Stimulated activated CD4-positive, alpha-beta T cell treated with anti-CD3 and anti-CD28 coated beads, Interleukin-12 subunit alpha, Interleukin-12 subunit beta, amount 100 ng/mL, for 48 hours (primary cell): ENCODE data around the gene ZNF253.
"Not testable (repeated sequence)": the region's sequence is repeated elsewhere in the genome, so short reads cannot be mapped to it uniquely, and the experiment has no call there.

Experiments
- DNase-seq, 3 donors: peaks; one replicate each; pipeline ENCODE4 v3.0.0-alpha.2; 2020; ENCODE audit warnings: low read depth in 2 of 3, low spot score in 1 of 3

ZNF253 gene

DNA sequence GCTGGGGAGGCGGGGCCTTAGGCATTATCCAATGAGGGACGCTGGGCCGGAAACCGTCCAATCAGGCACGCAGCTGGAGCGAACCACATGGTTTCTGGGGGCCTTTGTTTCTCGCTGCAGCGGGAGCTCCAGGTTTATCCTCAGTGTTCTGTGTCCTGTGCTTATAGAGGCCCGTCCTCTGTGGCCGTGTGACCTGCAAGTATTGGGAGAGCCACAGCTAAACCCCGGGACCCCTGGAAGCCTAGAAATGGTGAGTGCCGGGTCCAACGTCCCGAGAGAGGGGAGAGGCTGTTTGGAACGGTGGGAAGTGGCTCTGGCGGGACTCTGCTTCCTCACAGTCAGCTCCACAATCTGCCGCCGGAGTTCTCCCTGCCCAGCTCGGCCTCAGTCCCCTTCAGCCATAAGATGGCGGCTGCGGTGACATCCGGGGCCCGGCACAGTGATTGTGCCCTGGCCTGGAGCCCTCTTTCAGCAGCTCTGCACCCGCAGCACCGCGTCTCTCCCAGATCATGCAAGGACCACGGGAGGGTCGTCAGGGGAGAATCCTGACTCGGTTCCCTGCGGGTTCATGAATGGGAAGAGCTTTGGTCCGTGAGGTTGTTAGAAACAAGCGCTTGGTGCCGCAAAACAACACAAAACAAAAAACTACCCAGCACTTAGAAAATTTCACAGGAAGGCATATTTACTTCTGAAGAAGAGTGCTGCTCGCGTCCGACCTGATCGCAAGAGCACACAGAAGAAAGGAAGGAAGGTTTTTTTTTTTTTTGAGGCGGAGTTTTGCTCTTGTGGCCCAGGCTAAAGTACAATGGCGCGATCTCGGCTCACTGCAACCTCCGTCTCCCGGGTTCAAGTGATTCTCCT is at the start of gene ZNF253:
TSS of gene ZNF253 (plus strand) at position 133 of the 861 bp plus-strand sequence. CDS start at position 248, 115 bp downstream.
- peak; percentile 92 to 95 (median 93) for DNase-seq

DNA sequence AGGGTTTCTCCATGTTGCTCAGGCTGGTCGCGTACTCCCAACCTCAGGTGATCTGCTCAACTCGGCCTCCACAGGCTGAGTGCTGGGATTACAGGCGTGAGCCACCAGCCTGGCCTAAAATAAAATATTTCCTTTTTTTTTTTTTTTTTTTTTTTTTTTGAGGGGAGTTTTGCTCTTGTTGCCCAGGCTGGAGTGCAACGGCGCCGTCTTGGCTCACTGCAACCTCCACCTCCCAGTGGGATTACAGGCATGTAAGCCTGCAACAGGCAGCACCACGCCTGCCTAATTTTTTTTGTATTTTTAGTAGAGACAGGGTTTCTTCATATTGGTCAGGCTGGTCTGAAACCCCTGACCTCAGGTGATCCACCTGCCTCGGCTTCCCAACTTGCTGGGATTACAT is 49.0 kb upstream of the ZNF253 start:
- no peak for DNase-seq

DNA sequence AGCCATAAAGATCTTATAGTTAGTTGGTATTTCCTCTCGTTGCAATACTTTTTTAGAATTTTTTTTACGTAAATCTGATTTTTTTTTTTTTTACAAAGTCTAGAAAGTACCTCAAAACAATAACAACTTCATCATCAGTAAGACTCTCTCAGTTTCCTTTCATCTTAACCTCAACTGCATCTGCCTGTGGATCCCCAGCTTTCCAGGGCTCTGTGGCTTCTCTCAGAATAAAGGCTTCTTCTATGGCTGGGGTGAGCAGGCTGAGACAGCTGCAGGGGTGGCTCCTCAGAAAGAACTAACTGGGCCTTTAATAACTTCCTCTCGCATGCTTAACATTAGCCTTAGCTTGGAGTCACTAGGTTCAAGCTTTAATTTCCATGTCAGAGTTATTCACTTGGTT is 48.3 kb upstream of the ZNF253 start:
- DNase-seq, result peak; percentile 25 to 57 (median 32)

DNA sequence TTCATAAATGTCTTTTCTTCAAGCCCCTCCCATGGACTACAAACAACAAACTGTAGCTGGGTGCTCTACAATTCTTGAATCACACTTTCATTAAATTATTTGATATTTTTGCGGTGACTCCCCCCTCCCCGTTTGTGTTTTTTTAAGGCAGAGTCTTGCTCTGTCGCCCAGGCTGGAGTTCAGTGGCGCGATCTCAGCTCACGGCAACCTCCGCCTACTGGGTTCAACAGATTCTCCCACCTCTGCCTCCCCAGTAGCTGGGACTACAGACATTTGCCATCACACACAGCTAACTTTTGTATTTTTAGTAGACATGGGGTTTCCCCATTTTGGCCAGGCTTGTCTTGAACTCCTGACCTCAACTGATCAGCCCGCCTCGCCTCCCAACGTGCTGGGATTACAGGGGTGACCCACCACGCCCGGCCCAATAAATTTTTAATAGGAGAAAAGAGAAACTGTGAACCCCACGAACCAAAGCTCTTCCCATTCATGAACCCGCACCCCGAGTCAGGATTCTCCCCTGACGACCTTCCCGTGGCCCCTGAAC is 44.8 kb upstream of the ZNF253 start:
- DNase-seq, result no peak

DNA sequence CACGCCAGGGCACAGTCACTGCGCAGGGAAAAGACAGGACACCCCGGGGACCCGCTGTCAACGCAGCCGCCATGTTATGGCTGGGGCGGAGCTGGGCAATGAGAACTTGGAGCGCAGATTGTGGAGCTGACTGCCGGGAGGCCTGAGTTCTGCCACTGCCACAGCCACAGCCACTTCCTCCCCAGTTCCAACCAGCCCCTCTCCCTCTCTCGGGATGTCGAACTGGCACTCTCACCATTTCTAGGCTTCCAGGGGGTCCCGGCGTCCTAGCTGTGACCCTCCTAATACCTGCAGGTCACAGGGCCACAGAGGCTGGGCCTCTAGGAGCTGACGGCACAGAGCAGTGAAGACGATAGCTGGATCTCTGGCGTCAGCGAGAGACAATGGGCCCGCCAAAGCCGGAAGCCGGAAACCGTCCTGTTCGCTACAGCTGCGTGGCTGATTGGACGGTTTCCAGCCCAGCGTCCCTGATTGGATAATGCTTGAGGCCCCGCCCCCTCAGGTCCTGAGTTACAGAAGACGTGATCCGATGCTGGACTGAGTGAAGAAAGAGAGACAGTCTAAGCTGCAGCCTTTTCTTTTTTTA is 44.2 kb upstream of the ZNF253 start, which contains the start of gene ZNF506:
TSS of gene ZNF506 (minus strand) at position 385 of the 586 bp plus-strand sequence. CDS start at position 238, 147 bp downstream.
- peak; percentile 94 to 97 (median 95) for DNase-seq

DNA sequence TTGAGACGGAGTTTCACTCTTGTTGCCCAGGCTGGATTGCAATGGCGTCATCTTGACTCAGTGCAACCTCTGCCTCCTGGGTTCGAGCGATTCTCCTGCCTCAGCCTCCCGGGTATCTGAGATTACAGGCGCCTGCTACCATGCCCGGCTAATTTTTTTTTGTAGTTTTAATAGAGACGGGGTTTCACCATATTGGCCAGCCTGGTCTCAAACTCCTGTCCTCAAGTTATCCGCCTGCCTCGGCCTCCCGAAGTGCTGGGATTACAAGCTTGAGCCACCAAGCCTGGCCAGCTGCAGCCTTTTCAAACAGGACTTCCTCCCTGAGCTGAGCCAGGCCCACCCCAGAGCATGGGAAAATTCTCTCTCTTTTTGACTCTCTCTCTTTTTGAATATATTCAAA is 43.7 kb upstream of the ZNF253 start:
- DNase-seq, result not testable (repeated sequence)

DNA sequence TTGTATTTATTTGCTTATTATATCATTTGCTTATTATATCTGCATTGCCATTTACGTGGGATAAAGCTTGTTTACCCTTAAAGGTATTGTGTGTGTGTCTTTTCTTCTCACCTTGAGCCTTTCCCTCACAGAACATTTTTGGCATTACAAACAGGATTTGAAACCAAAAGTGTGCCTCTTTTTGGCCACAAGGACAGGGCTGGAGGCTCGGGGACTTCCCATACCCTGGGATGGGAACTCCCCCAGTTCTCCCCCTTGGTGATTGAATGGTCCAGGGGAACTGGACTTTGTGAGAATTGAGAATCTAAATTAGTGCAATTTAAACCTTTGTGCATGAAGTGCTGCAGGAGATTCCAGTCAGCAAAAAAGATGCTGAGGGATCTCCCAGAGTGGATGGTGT is 41.8 kb upstream of the ZNF253 start:
- DNase-seq, result no peak

DNA sequence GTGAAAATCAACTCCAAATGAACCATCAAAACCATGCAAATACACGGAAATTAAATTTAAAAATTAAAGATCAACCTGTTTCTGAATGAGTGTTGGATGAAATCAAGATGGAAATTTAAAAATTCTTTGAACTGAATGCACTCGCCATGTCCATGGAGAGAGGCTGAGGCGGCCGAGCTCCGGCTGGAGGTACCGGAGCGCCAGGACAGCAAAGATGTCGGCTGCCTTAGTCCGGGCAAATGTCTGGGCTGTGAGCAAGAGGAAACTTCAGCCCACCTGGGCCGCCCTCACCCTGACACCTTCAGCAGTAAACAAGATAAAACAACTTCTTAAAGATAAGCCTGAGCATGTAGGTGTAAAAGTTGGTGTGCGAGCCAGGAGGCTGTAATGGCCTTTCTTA is 38.8 kb upstream of the ZNF253 start:
- no peak for DNase-seq

DNA sequence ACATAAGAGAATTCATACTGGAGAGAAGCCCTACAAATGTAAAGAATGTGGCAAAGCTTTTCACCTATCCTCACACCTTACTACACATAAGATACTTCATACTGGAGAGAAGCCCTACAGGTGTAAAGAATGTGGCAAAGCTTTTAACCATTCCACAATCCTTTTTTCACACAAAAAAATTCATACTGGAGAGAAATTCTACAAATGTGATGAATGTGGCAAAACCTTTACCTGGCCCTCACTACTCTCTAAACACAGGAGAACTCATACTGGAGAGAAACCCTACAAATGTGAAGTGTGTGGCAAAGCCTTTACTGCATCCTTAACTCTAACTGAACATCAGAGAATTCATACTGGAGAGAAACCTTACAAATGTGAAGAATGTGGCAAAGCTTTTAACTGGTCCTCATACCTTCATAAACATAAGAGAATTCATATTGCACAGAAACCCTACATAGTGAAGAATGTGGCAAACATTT is 30.1 kb upstream of the ZNF253 start:
- DNase-seq, result no peak

DNA sequence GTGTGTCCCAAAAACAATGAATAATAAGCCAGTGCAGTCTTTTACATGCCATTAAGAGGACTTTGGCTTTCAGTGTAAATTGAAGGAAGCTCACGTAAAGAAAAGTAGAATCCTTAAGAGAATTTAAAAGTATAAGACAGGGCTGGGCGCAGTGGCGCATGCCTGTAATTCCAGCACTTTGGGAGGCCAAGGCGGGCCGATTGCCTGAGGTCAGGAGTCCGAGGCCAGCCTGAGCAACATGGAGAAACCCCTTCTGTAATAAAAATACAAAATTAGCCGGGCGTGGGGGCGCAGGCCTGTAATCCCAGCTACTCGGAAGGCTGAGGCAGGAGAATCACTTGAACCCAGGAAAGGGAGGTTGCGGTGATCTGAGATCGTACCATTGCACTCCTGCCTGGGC is 17.9 kb upstream of the ZNF253 start:
- no peak for DNase-seq

DNA sequence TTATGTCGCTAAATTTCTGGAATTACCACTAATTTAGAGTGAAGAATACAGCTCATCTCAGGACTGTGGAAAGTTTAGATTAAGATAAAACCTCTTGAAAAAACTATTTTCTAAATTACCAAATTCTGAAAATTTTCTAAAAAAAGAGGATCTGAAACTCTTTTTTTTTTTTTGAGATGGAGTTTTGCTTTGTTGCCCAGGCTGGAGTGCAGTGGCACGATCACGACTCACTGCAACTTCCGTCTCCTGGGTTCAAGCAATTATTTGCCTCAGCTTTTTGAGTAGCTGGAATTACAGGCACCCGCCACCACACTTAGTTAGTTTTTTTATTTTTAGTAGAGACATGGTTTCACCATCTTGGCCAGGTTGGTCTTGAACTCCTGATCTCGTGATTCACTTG is 16.6 kb upstream of the ZNF253 start:
- DNase-seq, result no peak

DNA sequence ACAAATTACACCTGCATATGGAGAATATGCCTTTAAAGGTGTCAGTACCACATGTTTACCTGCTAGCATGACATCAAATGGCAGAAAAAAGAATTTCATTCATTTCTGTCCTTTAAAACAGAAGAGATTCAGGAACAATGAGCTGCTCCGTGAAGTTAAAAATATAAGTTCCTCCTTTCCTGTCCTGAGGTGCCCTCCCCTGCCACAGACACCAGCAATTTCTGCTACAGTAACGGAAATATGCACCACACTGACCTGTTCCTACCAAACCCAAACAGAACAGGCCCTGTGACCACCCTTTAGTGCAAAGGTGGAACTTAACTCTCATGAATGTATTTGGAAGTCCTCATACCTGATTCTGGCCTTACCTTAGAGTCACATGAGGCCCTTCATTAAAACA is 13.9 kb upstream of the ZNF253 start:
- not testable (repeated sequence) for DNase-seq

DNA sequence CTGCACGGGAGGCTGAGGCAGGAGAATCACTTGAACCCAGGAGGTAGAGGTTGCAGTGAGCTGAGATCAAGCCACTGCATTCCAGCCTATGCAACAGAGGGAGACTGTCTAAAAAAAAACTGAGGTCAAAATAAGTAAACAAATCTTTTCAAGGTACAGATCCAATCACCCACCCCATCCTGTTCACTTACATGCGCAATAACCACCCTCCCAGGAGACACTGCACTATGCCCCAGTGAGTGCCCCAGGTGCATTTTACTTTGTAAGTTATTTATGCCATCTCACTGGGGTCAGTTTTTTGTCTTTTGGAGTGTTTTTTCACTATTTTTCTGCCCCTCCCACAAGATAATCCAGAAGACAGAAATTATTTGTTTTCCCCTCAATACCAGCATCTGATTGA is 6.9 kb upstream of the ZNF253 start:
- DNase-seq, result no peak

DNA sequence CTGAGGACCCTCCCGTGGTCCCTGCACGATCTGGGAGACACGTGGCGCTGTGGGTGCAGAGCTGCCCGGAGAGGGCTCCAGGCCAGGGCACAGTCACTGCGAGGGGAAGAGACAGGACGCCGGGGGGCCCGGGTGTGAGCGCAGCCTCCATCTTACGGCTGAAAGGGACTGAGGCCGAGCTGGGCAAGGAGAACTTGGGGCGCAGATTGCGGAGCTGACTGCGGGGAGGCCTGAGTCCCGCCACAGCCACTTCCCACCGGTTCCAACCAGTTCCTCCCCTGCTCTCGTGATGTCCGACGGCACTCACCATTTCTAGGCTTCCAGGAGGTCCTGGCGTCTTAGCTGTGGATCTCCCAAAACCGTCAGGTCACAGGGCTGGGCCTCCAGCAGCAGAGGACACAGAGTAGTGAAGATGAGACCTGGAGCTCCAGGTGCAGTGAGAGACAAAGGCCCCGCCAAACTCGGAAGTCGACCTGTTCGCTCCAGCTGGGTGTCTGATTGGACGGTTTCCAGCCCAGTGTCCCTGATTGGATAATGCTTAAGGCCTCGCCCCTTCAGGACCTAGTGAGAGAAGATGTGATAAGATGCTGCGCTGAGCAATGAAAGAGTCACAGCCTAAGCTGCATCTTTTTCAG is 4.8 kb upstream of the ZNF253 start:
- DNase-seq, result peak in 1 of 3 donors; percentile 35

DNA sequence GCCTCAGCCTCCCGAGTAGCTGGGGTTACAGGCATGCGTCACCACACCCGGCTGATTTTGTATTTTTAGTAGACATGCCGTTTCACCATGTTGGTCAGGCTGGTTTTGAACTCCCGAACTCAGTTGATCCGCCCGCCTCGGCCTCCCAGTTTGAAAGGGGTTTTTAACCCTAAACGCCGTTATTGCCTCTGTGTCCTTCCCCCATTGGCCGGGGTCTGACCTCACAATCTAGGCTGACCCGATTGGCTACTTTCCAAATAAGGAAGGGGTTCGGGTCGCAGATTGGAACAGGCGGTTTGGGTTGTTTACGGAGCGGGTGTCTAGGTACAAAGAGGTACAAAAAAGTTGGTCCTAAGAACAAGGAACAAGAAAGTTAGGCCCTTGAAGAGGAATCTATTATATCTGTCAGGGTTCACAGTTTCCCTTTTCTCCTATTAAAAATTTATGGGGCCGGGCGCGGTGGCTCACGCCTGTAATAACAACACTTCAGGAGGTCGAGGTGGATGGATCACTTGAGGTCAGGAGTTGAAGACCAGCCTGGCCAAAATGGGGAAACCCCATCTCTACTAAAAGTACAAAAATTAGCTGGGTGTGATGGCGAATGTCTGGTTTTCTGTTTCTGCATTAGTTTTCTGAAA is 1.0 kb downstream of the ZNF253 start:
- DNase-seq, result peak; percentile 28 to 40 (median 33)

DNA sequence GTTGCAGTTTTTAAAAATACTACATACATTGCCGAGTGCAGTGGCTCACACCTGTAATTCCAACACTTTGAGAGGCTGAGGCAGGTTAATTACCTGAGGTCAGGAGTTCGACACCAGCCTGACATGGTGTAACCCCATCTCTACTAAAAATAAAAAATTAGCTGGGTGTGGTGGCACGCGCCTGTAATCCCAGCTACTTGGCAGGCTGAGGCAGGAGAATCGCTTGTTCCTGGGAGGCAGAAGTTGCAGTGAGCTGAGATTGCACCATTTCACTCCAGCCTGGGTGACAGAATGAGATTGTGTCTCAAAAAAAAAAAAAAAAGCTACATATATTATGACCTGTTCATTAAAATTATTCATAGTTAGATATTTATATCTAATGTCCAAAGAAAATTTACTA is 4.4 kb downstream of the ZNF253 start:
- DNase-seq, result not testable (repeated sequence)

DNA sequence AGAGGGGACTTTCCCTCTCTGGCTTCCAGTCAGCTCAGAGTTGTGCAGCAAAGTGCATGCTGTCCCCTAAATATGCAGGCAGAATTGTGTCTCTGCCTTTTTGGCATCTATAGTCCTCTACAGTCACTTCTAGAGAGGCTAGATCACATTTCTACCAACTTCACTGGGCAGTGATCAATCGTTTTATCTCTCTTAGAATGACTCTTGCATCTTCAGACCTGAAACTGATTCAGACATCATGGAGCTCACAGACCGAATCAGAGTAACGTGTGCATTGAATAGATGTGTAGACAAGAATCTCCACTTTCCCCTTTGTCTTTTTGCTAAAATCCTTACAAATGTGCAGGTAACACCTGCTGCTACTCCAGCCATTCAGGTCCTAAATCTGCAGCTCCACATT is 6.2 kb downstream of the ZNF253 start:
- no peak for DNase-seq

DNA sequence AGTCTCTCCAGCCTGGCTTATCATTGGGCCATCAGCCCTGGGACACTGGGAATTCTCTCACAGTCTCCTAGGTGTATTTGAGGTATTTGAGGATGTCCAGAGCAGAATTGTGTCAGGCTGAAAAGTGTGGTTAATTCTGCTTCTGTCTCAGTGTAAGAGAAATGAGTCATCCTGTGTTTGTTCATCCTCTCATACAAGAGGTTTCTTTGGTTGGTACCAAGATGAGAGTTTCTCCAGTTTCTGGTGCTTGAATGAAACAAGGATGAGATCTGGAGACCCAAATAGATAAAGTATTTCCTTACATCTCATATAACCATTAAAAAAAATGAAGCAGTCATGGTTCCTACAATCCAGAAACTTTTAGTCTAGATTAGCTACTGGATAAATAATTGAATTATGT is 7.7 kb downstream of the ZNF253 start:
- no peak for DNase-seq

DNA sequence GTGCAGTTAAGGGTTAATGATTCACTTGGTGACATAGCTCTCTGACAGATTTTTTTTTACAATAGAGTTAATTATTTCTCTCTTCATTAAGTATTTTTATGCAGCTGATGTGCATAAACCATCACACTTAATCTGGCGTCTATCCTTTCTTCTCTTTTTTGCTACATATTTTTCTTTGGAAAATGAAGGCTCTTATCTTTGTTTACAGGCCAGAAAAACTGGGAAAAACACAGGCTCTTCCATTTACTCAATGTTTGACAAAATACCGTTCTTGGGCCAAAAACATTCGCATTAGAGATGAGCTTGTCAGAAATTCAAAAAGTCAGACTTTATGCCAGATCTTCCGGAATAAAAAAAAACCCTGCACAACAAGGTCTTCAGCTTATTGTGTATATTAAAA is 12.0 kb downstream of the ZNF253 start:
- DNase-seq, result no peak

DNA sequence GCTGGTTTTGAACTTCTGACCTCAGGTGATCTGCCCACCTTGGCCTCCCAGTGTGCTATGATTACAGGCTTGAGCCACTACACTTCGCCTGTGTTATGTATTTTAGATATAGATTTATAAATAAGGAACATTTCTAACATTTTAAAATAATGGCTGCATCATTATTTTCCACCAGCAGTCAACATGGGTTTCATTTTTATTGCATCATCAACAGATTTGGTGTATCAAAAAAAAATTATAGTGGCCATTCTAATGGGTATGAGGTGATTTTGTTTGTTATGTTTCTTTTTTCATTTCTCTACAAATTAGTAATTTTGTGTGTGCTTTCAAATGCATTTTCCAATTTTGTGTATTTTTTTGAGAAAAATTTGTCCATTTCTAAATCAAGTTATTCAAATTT is 18.9 kb downstream of the ZNF253 start:
- DNase-seq, result no peak
